AML-193 (cell line): ENCODE results near the gene MR1.

Experiments
- DNase-seq, 2 experiments: peaks; one replicate each; lab custom pipeline; 2025; lab: John Stamatoyannopoulos, UW

MR1 gene

DNA sequence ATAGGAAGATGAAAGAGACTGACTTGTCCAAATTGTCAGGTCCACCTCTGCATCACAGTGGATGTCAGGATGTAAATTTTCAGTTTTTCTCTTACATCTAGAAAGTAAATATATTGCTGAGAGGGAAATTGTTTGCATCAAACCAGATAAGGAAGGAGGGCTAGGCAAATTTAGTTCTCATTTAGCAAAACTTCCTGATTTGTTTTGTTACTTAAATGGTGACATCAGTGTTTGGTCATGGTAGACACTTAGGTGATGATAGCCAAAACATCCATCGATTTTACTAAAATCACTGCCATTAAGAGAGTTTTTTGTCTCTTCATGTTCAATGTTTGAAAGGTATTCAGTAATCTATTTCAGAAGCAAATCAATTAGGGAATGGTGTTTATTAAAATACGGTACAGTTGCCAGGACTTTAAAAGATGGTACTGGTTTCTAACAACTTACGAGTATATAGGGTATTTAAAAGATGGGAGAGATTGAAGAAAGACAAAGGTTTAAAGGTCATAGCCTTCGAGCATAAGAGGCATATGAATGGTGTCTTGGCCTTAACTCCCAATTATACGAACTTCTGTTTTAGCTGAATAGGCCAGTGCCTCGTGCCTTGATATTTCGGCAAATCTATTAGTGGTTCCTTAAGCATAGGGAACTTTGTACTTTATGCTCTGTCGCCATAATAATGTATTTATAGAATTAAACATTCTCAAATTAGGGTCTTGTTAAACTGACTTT, 57.7 kb downstream of the MR1 start:
- DNase-seq = no peak

DNA sequence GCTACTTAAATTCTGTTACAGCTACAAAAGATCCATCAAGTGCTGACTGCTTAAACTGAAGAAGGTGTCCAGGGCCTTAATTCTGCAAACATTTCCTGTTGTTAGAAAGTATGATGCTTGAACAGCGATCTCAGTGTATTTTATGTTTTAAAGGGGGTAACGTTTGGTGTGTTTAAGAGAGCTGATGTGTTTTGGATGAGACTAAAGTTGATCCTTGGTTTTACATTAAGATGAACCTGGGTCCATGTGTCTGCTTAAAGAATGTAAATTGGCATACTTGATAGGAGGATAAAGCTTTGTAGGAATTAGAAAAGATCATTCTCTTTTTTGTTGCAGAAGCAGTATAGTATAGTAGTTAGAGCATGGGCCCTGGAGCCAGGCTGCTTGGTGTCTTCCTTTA, 58.3 kb downstream of the MR1 start:
- DNase-seq = no peak

DNA sequence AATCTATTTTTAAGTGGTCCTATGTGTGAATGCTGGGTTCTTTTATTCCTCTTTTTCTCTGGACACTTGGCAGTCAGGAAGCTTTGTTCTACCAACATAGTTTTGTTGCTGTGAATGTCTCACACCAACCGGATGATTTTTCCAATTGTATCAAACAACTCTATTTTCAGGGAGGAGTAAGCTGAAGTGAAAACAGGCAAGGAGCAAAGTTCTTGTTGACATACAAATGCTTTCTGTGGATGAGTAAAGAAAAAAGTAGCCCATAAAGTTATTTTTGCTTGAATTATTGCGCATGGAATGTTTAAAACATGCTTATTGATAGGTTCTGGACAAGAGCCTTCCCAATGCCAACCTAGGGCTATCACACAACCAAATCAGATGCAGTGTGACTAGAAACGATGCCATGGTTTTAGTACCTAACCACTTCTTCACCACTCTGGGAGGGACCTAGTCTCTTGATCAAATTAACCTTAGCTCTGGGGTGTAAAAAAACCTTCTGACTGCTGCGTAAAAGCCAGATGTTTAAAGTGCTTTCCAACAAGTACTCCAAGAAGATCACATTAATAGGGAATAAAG, 59.2 kb downstream of the MR1 start:
- DNase-seq = no peak

DNA sequence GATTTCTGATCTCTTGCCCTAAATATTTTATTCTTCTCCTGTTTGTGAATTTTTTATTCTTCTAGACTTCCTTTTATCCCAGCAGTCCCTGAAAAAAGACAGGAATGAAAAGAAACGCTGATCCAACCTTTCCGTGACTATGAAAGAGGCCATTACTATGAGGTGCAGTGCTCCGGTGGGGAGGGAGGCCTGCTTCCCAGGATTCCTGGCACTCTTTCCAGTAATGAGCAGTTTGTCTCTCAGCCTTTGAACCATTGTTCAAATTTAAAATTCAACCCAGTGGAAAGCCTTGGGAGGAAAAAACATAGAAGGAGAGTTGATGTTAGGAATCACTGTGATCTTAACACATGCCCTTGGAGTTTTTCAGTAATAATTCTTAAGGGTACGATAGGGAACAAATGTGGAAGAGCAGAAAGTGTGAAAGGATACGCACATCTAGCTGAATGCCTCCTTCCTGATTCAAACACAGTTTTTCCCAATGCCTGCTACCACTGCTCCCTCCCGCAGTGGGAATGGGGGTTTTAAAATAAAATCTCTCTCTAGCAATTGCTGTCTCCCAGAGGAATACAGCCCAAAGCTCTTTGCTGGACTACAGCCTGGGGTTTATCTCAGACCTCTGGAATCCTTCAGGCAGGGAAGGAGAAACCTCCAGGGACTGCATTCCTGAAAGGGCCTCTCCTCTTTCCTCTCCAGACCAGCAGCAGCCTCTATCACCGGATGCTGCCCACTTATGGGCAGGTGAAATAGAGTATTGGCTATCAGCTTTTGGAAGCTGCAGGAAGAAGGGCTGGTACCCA, 60.8 kb downstream of the MR1 start:
- DNase-seq = no peak

DNA sequence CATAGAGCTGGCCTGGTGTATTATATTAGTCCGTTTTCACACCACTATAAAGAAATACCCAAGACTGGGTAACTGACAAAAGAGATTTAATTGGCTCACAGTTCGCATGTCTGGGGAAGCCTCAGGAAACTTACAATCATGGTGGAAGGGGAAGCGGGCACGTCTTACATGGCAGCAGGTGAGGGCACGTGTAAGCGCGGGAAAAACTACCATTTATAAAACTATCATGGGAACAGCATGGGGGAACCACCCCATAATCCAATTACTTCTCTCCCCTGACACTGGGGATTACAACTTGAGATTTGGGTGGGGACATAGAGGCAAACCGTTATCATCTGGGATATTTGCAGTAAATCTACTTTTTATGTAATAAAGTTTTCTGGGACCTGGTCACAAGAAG, 61.5 kb downstream of the MR1 start:
- DNase-seq = no peak

DNA sequence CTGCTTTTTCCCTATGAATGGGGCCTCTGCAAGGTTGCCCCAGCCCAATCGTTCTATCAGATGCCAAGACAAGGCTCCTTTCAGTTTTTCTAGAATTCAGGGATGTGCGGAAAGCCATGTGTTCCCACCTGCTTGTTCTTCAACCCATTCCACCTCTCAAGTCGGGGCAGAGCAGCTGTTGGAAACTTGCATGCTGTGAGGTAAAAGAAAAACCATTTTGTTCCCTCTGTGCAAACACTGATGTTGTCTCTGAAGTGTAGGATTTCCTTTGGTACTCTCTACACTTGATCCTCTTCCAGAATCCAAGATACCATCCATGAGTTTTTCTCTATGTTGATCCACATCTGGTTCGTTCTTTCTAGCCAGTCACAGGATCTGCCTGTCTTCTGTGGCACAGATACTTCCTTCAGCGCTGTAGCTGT, 62.0 kb downstream of the MR1 start:
- DNase-seq = no peak

DNA sequence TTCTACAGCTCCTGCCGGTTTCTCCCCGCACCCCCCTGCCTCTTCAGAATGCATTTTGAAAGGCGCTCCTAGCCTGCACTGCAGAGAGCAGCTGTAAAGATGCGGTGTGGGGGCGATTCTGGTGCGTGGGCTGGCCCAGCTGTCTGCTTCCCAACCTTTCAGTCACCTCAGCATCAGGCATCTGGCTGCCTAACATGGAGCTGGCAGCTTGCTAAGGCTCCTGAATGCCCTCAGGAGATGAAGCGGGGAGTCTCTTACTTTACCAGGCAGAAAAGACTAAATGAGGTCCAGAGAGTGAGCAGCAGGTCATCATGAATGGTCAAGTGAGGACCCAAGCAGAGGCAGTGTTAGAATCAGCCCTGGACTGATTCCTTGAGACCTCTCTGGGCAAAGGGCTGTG, 63.5 kb downstream of the MR1 start:
- no peak for DNase-seq

DNA sequence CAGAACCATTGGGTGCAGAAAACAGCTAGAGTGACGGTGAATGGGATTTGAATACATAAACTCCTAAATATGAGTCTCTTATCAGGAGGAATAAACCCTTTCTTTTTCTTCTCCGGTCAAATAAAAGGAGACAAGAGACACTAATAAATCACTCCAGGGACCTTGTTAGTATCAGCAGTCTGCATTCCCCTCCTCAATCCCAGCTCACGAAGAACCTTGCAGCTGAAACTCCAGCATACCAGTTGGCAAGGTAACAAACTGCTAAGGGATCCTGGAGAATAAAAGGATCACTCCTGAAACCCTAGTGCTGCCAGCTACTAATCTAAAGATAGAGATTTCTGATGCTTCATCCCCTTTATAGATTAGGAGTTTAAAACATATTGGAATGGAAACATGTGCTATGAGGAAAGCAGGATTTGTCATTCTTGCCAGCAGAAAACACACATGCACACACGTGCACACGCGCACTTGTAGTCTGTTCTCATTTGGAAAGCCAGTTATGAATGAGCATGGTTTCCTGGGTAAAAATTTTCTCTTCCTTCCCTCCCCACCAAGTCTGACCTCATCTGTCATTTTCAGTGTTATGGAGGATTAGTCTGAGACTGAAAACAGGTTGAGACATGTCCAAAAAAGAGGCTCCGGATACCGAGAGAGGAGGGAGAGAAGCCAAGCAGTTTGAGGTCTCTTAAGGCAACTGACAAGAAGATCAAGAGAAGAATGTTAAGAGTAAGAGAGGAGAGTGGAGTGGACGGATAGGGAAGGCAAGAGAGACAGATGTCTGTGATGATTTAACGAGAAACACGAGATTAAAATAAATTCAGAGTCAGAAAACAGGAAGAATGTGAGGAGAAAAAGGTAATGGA, 65.6 kb downstream of the MR1 start:
- no peak for DNase-seq

DNA sequence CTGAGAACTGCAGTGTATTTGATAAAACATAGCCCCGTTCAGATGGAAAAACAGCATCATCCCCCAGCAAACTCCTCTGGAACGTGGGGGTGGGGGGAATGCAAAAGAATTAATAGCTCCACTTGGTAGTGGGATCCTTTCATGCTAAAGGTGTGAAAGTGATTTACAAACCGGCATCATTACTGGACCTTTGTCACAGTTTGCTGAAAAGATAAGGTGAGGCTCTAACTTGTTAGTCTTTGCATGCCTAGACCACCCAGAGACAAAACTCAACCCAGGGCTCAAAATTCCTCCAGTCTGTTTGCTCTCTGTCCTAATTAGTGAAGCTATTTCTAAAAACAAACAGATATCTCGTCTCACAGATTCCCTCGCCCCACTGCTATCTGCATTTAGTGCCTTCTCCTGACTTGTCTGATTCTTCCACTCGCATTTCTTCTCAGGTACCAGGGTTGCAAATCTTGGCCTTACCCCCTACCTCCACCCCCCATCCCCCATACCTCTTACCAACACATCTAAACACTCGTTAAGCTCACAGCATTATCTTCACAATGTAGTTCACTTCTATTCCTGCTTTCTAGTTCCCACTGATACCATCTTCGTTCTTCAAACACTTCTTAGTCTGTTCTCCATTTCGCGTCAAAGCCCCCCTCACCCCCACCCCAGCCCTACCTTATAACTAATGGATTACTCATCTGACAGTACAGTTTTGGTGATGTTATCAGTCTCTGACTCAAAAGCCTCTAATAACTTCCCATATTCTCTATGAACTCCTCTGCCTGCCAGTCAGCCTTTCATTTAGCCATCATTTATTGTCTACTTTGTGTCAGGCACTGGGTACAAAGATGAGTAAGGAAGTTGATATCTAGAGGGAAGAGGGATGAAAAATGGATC, 66.5 kb downstream of the MR1 start:
- no peak for DNase-seq

DNA sequence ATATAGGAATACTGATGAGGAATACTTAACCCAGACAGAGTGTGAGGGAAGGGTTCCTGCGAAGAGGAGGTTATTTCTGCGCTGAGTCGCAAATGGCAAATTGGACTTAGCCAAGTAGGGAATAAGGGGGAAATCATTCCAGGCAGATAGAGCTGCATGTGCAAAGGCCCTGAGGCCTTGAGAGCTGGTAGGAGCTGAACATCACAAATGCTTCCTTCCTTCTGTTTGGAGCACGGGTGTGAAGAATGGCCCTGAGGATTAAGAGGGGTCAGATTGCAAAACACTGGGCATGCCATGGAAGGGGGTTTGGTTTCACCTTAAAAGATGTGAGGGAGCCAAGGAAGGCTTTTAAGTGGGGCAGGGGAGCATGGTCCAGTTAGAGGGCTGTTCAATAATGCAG, 67.2 kb downstream of the MR1 start:
- no peak for DNase-seq

DNA sequence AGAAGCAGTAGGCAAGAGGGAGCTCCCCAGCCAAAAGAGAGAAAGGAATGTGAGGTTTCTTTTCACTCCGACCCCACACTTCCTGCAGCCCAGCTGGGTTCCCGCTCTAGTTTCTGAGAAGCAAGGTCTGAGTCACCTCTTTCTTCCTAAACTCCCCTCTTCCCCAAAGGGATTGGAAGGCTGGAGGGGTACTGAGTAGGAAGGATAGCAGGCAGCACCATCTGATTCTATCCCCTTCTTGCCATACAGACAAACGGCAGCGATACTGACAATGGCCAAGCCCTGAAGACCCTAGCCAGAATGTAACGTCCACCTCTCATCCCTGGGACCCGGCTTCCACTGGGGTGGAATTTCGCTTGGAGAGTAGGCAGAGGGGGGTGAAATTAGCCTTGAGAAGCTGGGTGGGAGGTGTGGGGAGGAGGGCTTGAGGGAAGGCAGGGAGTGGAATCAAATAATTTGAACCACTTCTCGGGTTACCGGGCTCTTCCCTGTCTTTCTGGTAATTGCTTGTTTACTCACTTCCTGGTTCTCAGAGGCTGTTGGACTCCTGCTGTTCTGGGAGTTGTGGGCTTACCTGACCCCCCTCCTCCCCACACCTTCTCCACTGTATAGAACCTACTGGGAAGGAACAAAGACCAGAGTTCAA, 67.9 kb downstream of the MR1 start:
- DNase-seq = no peak

DNA sequence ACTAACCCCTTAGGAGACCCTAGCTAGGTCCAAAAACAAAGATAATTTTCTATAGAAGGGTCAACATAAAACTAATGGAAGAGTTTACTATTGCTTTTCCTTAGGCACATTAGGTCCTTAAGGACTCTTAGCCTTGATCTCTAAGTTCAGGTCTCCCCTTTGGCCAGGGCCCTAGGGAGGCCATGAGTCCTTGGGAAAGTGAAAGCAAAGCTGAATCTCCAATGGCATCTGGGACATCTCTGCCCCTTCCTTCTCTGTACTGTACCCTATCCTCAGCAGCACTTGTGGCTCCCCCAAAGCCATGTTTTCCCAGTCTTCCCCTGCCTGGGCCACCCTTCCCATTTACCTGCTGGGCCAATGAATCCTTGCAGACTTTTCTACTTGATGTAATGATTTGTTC, 69.1 kb downstream of the MR1 start:
- DNase-seq = no peak

DNA sequence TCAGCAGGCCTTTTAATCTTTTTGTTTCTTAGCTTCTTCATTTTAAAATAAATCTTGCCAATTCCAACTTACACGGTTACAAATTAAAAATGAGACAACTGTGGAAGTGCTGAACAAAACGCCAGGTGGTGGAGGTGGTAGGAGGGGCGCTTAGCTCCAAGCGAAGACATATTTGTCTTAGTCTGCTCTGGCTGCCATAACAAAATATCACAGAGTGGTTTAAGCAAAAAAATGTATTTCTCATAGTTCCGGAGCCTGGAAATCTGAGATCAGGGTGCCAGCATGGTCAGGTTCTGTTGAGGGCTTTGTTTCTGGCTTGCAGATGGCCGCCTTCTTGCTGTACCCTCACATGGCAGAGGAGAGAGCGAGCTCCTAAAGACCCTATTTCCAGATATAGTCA, 69.6 kb downstream of the MR1 start:
- DNase-seq = no peak

DNA sequence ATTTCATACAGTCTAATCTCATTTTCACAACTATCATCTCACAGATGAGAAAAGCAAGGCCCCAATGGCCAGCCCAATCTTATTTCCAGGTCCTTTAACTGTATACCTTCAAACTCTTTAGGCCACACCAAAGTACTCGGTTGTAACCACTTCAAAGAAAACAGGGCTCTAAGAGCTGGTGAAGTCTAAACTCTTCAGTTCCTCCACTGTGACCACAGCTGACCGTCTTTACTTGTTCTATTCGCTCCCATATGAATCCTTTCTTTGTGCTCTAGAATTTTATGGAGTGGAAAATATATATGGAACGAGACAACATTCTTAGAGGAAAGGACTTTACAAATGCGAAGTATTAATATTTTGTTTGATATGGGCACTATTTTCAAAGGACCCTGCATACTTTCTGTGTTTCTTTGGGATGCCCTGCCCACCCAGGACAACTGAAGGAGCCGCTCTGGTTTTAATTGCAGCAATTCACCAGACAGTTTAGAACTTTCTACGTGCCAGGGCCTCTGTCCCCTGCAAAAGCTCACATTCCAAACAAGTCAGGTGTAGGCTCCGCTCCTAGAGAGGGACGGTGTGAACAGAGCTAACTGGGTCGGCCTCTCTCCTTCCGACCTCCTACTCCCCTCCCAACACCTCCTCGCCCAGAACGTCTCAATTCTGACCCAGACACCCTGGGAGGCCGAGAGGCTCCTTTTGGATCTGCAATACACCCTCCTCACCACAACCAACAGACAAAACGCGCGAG, 70.4 kb downstream of the MR1 start:
- no peak for DNase-seq

DNA sequence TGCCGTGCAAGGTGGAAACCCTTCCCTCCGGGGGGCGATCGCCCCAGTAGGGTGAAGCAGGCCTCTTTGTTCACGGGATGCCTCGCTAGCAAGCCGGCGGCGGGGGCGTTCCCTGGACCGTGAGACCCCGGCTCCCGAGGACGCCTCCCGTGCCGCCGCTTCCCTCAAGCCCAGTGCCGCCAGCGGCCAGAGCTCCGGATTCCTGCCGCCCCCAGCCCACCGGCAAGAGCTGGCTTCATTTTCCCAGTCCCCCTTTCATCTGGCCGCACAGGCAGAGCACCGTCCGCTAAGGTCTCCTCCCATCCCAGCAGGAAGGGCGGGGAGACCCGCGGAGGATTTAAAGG, 71.0 kb downstream of the MR1 start:
- no peak for DNase-seq

DNA sequence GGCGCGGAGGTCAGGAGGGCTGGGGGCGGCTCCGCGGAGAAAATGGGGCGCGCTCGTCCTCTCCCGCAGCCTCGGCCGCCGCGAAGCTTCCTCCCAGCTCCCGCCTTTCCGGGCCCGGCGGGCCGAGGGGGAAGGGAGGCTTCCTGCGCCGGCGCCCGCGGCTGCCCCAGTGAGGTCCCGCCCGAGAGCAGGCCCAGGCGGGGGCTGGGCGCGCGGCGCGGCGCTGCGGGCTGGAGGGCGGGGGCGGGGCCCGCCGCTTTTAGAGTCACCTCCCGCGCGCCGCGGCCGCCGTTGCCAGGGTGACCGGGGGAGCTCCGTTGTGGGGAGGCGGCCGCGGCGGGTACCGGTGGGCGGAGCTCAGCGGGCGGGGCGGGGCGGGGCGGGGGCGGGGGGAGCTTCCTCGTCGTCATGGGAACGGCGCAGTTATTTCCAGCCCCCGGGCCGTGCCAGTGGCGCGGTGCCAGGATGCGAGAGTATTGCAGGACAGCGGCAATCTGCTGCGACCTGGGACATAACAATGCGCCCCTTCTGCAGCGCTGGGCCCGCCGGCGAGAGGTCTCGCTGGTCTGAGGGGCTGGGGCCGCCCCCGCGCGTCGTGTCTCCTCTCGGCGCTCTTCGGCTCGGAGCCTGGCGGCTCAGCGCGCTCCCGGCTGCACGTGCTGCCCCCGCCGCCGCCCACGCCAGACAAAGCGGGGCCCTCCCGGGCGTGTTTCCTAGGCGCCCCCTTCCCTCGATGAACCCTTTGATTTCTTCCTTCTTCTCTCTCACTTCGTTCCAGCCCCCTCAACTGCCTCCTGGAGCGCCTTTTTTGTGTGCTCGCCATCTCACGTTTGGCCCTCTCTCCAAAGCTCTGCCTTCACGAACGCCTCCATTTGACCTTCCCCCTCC, 71.6 kb downstream of the MR1 start:
- peak; percentile 76 to 81 for DNase-seq

DNA sequence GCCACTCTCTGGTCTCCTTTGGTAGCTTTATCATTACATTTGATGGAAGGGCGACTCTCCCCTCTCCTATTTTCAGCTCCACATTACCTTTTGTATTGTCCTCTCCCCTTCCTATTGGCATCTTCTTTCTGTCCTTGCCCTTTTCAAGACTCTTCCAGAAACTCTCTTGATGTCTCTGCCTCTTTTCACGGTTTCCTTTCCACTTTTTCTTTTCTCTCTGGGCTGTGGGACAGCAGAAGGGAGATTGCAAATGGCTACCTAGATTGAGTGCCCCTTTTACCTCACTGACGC, 72.2 kb downstream of the MR1 start:
- no peak for DNase-seq

DNA sequence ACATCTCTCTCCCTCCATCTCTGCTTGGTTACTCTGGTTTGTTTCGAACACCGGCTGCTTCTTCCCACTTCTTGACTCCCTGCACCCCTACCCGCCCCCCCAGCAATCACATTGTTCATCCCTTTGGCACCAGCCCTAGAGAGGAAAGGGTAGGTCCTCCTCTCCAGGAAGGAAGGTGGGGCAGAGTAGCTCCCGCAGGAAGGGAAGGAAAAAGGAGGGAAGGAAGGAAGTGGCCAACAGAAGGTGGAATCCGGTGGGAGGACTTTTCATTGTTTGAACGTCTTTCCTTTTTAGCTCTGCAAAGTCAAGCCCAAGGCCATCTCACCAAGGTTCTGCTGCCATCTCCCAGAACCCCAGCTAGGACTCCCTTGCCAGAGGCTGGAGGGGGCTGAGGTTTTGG, 72.7 kb downstream of the MR1 start:
- DNase-seq = no peak

DNA sequence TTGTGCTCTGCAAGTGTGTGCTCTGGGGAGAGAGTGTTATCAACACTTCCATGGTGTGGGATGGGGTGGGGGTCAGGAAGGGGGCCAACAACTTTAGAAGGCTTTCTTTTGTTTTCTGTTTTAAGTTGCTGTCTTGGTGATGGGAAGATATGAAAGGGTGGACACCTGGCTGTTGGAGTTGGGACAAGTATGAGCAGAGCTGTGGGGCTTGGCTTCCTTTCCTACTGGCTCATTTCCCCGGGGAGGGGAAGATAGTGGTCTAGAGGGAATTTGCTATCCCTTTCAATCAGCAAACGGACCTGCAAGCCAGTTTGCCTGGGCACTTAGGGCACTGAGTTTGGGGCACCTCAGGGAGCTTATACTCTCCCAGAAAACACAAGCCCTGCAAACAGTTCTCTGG, 73.9 kb downstream of the MR1 start:
- no peak for DNase-seq
